Stimulated activated CD4-positive, alpha-beta T cell treated with anti-CD3 and anti-CD28 coated beads, Interleukin-12 subunit alpha, Interleukin-12 subunit beta, amount 100 ng/mL, for 4 hours (primary cell): Measurements from ENCODE around the gene LRRC37A2.
"Not testable (repeated sequence)": the region's sequence is repeated elsewhere in the genome, so short reads cannot be mapped to it uniquely, and the experiment has no call there.

Experiments used
- DNase-seq: peaks from one replicate; pipeline ENCODE4 v3.0.0-alpha.2; 2020

LRRC37A2 gene

GRCh38 chr17:46598344-46598931 is 86.2 kb downstream of the LRRC37A2 start:
- not testable (repeated sequence) for DNase-seq

DNA sequence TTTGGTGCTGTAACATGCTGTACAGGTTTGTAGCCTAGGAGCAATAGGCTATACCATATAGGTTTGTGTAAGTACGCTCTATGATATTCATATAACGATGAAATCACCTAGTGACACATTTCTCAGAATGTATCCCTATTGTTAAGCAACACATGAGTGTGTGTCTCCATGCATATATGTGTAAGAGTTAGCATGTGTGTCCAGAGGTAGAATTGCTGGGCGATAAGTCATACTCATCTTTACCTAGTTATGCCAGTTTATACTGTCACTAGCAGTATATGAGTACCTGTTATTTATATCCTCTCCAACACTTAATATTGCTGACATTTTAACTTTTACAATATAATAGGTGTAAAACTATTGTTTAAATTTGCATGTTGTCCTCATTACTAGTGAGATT is 88.5 kb downstream of the LRRC37A2 start:
- not testable (repeated sequence) for DNase-seq

DNA sequence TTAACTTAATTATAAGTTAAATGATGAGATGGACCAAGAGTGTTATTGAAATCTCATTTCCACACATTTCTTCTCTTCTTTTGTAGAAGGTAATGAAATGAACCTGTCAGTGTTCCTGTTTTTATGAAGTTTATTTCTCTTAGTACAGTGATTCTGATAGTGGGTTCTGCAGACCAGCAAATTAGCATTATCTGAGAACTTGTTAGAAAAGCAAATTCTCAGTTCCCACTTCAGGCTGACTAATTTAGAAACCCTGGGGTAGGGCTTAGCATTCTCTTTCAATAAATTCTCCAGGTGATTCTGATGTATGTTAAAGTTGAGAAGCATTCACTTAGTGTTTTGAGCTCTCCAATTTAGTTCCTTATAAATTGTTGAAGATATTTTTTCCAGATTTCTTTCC is 90.9 kb downstream of the LRRC37A2 start:
- not testable (repeated sequence) for DNase-seq
